Cardiac muscle cell (in vitro differentiated cells and primary cell): ENCODE results near the gene CHD8. TPM values are rescaled to one million over a fixed set of nuclear protein-coding genes. Genes with fewer than 3 reads are reported as not detected.
"Not testable (repeated sequence)": the region's sequence is repeated elsewhere in the genome, so short reads cannot be mapped to it uniquely, and the experiment has no call there.

Experiments
- DNase-seq, 2 donors: peaks; one replicate each; pipeline versions ENCODE4 v3.0.0 to v3.0.0-alpha.2; 2010 to 2017; ENCODE audit warnings: low read depth in 1 of 2, low spot score in 1 of 2
- H3K27ac ChIP-seq: fragments of 200-600 bp; sonication (generic); 2 replicates; pipeline ENCODE4 v1.5.1; 2016
- H3K27me3 ChIP-seq: fragments of 200-600 bp; sonication (generic); 2 replicates; pipeline ENCODE4 v1.6.0; 2016; ENCODE audit warnings: control low read depth
- H3K36me3 ChIP-seq: fragments of 200-600 bp; sonication (generic); 2 replicates; pipeline ENCODE4 v1.5.1; 2016; ENCODE audit warnings: control low read depth
- H3K4me1 ChIP-seq: fragments of 200-600 bp; sonication (generic); 2 replicates; pipeline ENCODE4 v1.8.1; 2017; ENCODE audit warnings: low read depth, mild to moderate bottlenecking, mixed run types
- H3K4me3 ChIP-seq: fragments of 200-600 bp; sonication (generic); 2 replicates; pipeline ENCODE4 v1.5.1; 2016; ENCODE audit warnings: mild to moderate bottlenecking
- H3K9me3 ChIP-seq: fragments of 200-600 bp; sonication (generic); 2 replicates; pipeline ENCODE4 v1.5.1; 2017; ENCODE audit warnings: low read depth, mild to moderate bottlenecking, control low read depth
- CTCF ChIP-seq: IDR thresholded peaks from 2 replicates; pipeline ENCODE4 v1.5.1; 2012; ENCODE audit warnings: low read depth, mild to moderate bottlenecking, low read length
- polyA plus RNA-seq: library from polyadenylated mRNA; unstranded; fragments of >200 nt; fragmentation: Nextera tagmentation; extraction: Ambion mirVana; gene quantifications from 2 replicates; pipeline ENCODE4 v1.2.1, GENCODE V29; 2016
- total RNA-seq: library from RNA; depleted of rRNA; stranded (reverse); fragments of >200 nt; gene quantifications from 2 replicates; pipeline ENCODE4 v1.2.3, GENCODE V29; 2016

CHD8 gene
- total and polyA plus RNA-seq, 2 experiments from 2014 or later = 25.2 to 71.4 TPM

- H3K9me3 ChIP-seq = no peaks in the 10 kb centered on the region
- no peak for DNase-seq
- H3K27me3 ChIP-seq = no peaks in the 10 kb centered on the region
- TF ChIP-seq CTCF = no peak
- H3K4me3 ChIP-seq = peak overlapping the region; percentile 94
- H3K27ac ChIP-seq = peak overlapping the region; percentile 77
- peaks cover 10% of the 10 kb centered on the region for H3K36me3 ChIP-seq
- peaks cover 10% of the 10 kb centered on the region for H3K4me1 ChIP-seq
These were observed 20.0 kb upstream of the CHD8 start for GRCh38 chr14:21475767-21476522.

GRCh38 chr14:21467616-21468015 is 11.7 kb upstream of the CHD8 start:
- Histone ChIP-seq H3K27ac (no peak overlapping the region), H3K27me3 (no peaks in the 10 kb centered on the region), H3K4me3 (no peak overlapping the region), H3K9me3 (no peaks in the 10 kb centered on the region), H3K4me1 (no peaks in the 10 kb centered on the region), H3K36me3 (peaks cover 34% of the 10 kb centered on the region)
- no peak for TF ChIP-seq CTCF
- peak in 1 of 2 donors; percentile 91 for DNase-seq

GRCh38 chr14:21455592-21455911 is 371 bp downstream of the CHD8 start:
- H3K27me3 ChIP-seq = no peaks in the 10 kb centered on the region
- H3K4me1 ChIP-seq = peaks cover 7% of the 10 kb centered on the region
- H3K36me3 ChIP-seq = peaks cover 3% of the 10 kb centered on the region

GRCh38 chr14:21454843-21455544 is 929 bp downstream of the CHD8 start:
- Histone ChIP-seq H3K9me3 (no peaks in the 10 kb centered on the region), H3K36me3 (peaks cover 3% of the 10 kb centered on the region), H3K4me1 (peaks cover 7% of the 10 kb centered on the region), H3K27me3 (no peaks in the 10 kb centered on the region), H3K27ac (peak overlapping the region; percentile 87), H3K4me3 (peak overlapping the region; percentile 83)
- TF ChIP-seq CTCF = no peak
- DNase-seq = no peak

More at GRCh38 chr14:21455592-21455911, 371 bp downstream of the CHD8 start:
- Histone ChIP-seq H3K27ac (peak overlapping the region; percentile 87), H3K9me3 (no peaks in the 10 kb centered on the region), H3K4me3 (peak overlapping the region; percentile 83)
- peak in 1 of 2 donors; percentile 34 for DNase-seq
- TF ChIP-seq CTCF = no peak

GRCh38 chr14:21449899-21450216 is 6.1 kb downstream of the CHD8 start:
- no peak for TF ChIP-seq CTCF
- Histone ChIP-seq H3K4me1 (peaks cover 5% of the 10 kb centered on the region), H3K27ac (no peak overlapping the region), H3K27me3 (no peaks in the 10 kb centered on the region), H3K9me3 (no peaks in the 10 kb centered on the region), H3K36me3 (no peaks in the 10 kb centered on the region), H3K4me3 (no peak overlapping the region)
- no peak for DNase-seq

- not testable (repeated sequence) for H3K4me3 ChIP-seq, DNase-seq, H3K27me3 ChIP-seq, H3K27ac ChIP-seq, H3K4me1 ChIP-seq, H3K36me3 ChIP-seq, H3K9me3 ChIP-seq
These were observed 13.3 kb downstream of the CHD8 start for GRCh38 chr14:21442657-21443056.
